ENCODE data around the gene RSPH4A. TPM values are rescaled to one million over a fixed set of nuclear protein-coding genes. Genes with fewer than 3 reads are reported as not detected.
"Not testable (repeated sequence)": the region's sequence is repeated elsewhere in the genome, so short reads cannot be mapped to it uniquely, and the experiment has no call there.

RSPH4A gene
- under 1 TPM; 0.29 to 0.91 (median 0.55) TPM for polyA plus RNA-seq (ENCODE audit: insufficient read length in 10 of 10)
- long read RNA-seq, donor 1 = 0 reads
- long read RNA-seq, donor 2 = 0 reads
- long read RNA-seq, donor 3 = 0 reads
- long read RNA-seq, donor 4 = 0 reads
- long read RNA-seq, donor 5 = 0 reads
- long read RNA-seq, donor 6 = 0 reads
- long read RNA-seq, donor 7 = 0 reads
- long read RNA-seq, donor 8 = 0 reads
- long read RNA-seq, donor 9 = 0 reads

DNA sequence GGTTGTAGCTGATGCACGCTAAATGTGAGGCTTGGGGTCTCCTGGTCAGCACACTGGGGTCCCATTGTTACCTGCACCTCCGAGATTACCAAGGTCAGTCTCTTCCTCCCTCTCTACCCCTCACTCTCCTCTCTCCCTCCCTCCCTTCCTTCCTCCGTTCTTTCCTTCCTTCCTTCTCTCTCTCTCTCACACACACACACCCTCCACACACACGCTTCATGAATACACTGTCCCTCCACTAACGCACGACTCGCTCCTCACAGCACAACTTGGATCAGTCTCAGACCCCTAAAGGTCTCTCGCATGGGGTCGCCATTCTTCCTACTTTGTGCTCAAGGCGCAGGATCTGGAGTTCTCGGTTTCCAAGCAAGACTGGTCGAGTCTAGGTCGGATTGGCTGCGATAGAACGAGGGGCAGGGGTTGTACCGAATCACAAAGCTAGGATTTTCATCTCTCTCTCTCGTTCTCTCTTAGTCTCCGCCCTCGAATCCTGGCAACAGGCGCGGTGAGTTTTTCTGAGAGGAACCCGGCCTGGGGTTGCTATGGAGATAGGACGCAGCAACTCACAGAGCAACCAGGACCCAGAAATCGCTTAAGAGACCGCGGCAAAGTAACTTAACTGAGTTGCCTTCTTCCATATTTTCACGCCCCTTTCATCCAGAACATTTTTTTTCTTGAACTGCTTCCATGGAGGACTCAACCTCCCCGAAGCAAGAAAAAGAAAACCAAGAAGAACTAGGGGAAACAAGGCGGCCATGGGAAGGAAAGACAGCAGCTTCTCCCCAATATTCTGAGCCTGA is at the start of gene RSPH4A:
TSS of gene RSPH4A (plus strand) at position 543 of the 800 bp plus-strand sequence. CDS start at position 688, 145 bp downstream.
- peak; percentile 95 to 98 (median 95) for DNase-seq

DNA sequence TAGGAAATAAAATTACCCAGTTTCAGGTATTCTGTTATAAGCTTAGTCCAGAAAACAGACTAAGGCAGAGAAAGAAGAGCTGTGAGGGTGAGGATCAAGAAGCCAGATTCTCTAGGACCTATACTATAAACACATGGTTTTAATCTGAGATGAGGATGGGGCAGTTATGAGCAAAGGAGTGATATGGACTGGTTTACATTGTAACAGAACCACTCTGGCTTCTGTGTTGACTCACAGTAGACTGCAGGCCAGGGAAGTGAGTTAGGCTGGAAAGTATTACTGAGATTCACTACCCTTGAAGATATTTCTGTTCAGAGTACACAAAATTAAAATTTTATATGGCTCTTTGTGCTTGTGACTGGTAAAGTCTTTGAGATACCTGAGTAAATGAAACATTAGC is 48.2 kb upstream of the RSPH4A start:
- DNase-seq = no peak

- DNase-seq = no peak
These were observed 47.2 kb upstream of the RSPH4A start for GRCh38 chr6:116568821-116569755.

- peak; percentile 99 to 100 (median 99) for DNase-seq
These were observed 45.2 kb upstream of the RSPH4A start, which contains the start of gene RWDD1 for GRCh38 chr6:116570856-116571682. Gene RWDD1, plus strand, starts transcription at chr6:116571504. Its CDS starts 79 bp downstream, at chr6:116571583.

DNA sequence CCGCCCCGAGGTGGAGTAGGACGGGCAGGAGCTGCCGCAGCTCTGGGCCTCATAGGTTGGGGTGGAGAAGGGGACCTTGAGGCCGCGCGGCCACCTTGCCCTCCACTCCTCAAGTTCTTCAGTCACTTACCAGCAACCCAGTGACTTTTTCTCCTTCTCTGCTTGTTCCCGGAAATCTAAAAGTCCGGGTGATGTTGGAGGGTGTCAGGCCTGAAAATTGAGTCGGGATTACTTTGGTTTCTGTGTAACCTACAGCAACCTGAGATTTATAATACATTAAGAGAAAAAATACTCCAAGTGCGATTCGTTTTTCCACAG is 44.6 kb upstream of the RSPH4A start:
- DNase-seq = no peak

GRCh38 chr6:116572162-116572561 is 44.1 kb upstream of the RSPH4A start:
- peak in 1 of 3 donors; percentile 48 for DNase-seq

GRCh38 chr6:116575227-116575626 is 41.1 kb upstream of the RSPH4A start:
- no peak for DNase-seq

- DNase-seq = no peak
These were observed 38.8 kb upstream of the RSPH4A start for GRCh38 chr6:116577486-116577885.

DNA sequence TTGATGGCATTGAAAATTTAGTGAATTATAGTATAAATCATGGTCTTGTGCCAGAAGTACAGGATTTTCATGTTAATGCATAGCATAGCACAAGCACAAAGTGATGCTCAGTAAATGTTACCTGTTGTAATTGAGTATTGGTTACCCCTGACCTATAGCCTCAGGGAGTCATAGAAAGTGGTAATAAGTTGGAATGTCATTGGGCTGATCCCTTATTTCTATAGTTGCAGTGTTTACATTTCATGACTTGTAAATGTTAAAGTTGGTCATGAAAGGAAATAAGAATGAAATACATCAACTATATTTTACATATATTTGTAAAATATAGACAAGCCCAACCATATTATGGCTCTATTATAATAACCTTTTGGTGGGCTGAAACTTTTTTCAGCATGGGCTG is 37.9 kb upstream of the RSPH4A start:
- DNase-seq = no peak

GRCh38 chr6:116579143-116579542 is 37.1 kb upstream of the RSPH4A start:
- no peak for DNase-seq

DNA sequence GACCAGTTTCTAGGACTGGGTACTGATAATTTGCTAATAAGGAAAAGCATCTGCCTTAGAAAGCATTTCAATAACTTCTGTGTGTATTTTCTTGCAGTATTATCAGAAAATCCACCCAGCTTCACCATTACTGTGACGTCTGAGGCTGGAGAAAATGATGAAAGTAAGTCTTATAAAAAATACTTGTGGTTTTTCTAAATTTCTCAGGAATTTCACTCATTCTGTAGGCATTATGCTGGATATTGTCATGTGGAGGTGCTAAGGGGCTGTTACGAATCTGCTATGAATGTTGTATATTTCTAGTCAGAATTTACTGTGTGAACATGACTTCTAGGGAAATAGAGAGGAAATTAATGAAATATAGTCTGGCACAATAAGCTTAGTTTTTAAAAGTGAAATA is 36.1 kb upstream of the RSPH4A start:
- peak in 1 of 3 donors; percentile 43 for DNase-seq

DNA sequence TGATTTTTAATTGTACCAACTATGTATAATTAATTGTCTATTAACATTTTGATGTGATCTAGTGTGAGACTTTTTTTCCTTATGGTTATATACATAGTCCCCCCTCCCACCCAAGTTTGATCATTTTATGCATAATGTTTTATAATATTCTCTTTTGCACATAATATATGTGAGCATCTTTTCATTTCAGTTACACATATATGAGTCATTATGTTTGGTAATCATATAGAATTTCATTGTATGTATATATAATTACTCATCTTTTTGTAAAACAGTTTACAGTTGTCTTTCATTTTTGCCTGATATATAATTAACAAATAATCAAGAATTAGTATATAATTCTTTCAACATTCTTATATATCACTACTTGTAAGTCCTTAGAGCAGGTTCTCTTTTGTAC is 30.0 kb upstream of the RSPH4A start:
- no peak for DNase-seq

- no peak for DNase-seq
These were observed 29.5 kb upstream of the RSPH4A start for GRCh38 chr6:116586738-116587137.

- DNase-seq = no peak
These were observed 21.0 kb upstream of the RSPH4A start for GRCh38 chr6:116595247-116595646.

- DNase-seq = peak; percentile 4 to 48 (median 35)
These were observed 19.5 kb upstream of the RSPH4A start for GRCh38 chr6:116596815-116597214.

DNA sequence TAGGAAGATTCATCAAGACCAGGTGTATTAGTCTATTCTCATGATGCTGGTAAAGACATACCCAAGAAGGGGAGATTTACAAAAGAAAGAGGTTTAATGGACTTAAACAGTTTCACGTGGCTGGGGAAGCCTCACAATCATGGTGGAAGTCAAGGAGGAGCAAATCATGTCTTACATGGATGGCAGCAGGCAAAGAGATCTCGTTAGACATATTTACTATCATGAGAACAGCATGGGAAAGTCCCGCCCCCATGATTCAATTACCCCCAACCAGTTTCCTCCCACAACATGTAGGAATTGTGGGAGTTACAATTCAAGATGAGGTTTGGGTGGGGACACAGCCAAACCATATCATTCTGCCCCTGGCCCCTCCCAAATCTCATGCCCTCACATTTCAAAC is 12.4 kb upstream of the RSPH4A start:
- not testable (repeated sequence) for DNase-seq

GRCh38 chr6:116604868-116605267 is 11.4 kb upstream of the RSPH4A start:
- not testable (repeated sequence) for DNase-seq

- no peak for DNase-seq
These were observed 10.3 kb upstream of the RSPH4A start for GRCh38 chr6:116605935-116606334.

DNA sequence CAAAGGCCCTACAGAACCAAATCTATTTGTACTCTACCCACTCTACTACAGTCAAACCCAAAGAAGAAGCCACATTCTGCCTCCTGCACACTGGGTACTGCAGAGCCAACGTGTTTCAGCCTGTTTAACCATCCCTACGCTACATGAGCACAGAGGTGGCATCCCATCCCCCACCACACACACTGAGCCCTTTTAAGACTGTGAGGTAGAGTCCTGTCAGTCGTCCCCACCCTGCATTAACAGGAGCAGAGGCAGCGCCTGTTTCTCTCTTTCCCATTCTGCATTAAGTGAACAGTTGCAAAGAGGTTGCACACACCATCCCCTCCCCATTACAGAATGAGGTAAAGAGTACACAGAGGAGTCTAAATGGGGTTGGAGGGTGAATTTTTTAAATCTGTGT is 5.2 kb upstream of the RSPH4A start:
- DNase-seq = no peak

- DNase-seq = no peak
These were observed 416 bp downstream of the RSPH4A start for GRCh38 chr6:116616737-116617053.

DNA sequence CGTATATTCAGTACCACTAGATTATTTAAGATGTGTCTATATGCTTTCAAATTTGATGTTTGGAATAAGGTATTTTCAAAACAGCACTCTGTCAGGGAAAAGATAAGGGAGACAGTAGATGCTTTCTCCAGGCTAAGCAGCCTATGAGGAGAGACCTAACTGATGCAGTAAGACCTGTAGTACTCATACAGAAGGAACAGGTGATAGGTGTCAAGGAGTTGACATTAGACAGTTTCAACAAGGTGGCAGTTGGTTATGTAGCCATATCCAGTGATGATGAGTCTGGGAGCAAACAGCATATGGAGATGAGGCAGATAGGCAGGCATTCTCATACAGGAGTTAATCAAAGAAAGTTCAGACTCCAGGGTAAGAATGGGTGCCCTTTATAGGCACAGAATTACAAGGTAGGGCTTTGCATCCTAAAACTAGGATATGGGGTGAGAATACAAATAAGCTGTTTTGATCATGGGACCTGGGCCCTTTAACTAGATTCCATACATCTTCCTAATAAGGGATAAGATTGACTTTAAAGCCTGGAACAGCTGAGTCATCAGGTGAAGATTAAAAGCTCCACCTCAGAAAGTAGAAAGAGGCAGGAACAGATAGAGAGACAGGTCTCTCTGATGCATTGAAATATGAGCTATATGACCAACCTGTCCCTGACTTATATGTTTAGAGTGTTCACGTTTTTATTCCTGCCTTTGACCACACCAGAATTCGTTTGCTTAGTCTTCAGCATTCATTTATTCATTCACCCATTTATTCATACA is 7.9 kb downstream of the RSPH4A start:
- DNase-seq = no peak
